HEK293 (cell line): ENCODE data around the gene MAML3.

Experiments used
- CTCF ChIA-PET: fragments of 350-600 bp; formaldehyde crosslinking; extraction: SDS; loops from one replicate; lab custom pipeline; 2021; ENCODE audit warnings: antibody characterized with exemption; lab: Yijun Ruan, JAX
- POLR2A ChIA-PET: fragments of 300-600 bp; formaldehyde crosslinking; extraction: SDS; loops from one replicate; lab custom pipeline; 2020; ENCODE audit warnings: antibody characterized with exemption, inconsistent platforms; lab: Yijun Ruan, JAX
- H3K27ac ChIP-seq: fragments of 200-500 bp; sonication (Bioruptor generic); 2 replicates; pipeline ENCODE4 v1.5.1; 2014; ENCODE audit warnings: low read depth, low read length, control low read depth, inconsistent platforms; ENCODE audit errors: extremely low read depth
- H3K36me3 ChIP-seq, 2 experiments: fragments of 200-500 bp in 1 of 2; sonication (Bioruptor generic) in 1 of 2; 1 replicate in 1 of 2; 2 replicates in 1 of 2; pipeline ENCODE4 v1.5.1; 2014 to 2017; ENCODE audit warnings: inconsistent platforms in 2 of 2, low read length in 2 of 2; ENCODE audit not compliant: control insufficient read depth in 2 of 2, insufficient read depth in 1 of 2
- H3K4me1 ChIP-seq: fragments of 200-500 bp; sonication (Bioruptor generic); 2 replicates; pipeline ENCODE4 v1.5.1; 2014; ENCODE audit warnings: mild to moderate bottlenecking, low read length, inconsistent platforms; ENCODE audit not compliant: control insufficient read depth, insufficient read depth
- H3K4me3 ChIP-seq: 2 replicates; pipeline ENCODE4 v1.5.1; 2011; ENCODE audit warnings: low read depth, mild to moderate bottlenecking, control low read depth, low read length, moderate library complexity
- H3K9me3 ChIP-seq: fragments of 200-500 bp; sonication (Bioruptor generic); 2 replicates; pipeline ENCODE4 v1.5.1; 2014; ENCODE audit warnings: low read depth, low read length, inconsistent platforms; ENCODE audit not compliant: control insufficient read depth, insufficient read depth
- HOXD13 ChIP-seq: sonication (generic); formaldehyde crosslinking; IDR thresholded peaks from 2 replicates; pipeline ENCODE4 v1.8.0; 2022; ENCODE audit warnings: missing genetic modification reagents, borderline replicate concordance
- KLF1 ChIP-seq: fragments of 450-650 bp; formaldehyde crosslinking; IDR thresholded peaks from 2 replicates; pipeline ENCODE4 v1.5.1; 2016; ENCODE audit warnings: missing biosample characterization, missing genetic modification characterization
- SP2 ChIP-seq: fragments of 450-650 bp; formaldehyde crosslinking; IDR thresholded peaks from 2 replicates; pipeline ENCODE4 v1.5.1; 2016; ENCODE audit warnings: missing biosample characterization, missing genetic modification characterization
- ZFP3 ChIP-seq: fragments of 450-650 bp; formaldehyde crosslinking; IDR thresholded peaks from 2 replicates; pipeline ENCODE4 v1.5.1; 2016; ENCODE audit warnings: low read depth, missing biosample characterization, missing genetic modification characterization
- ZNF175 ChIP-seq: fragments of 450-650 bp; formaldehyde crosslinking; IDR thresholded peaks from 2 replicates; pipeline ENCODE4 v1.5.1; 2016; ENCODE audit warnings: missing biosample characterization, missing genetic modification characterization
- ZNF202 ChIP-seq: fragments of 450-650 bp; formaldehyde crosslinking; IDR thresholded peaks from 2 replicates; pipeline ENCODE4 v1.5.1; 2016; ENCODE audit warnings: missing biosample characterization, missing genetic modification characterization, borderline replicate concordance
- ZNF214 ChIP-seq: fragments of 450-650 bp; formaldehyde crosslinking; IDR thresholded peaks from 2 replicates; pipeline ENCODE4 v1.5.1; 2017; ENCODE audit warnings: missing biosample characterization, mild to moderate bottlenecking, missing genetic modification characterization, borderline replicate concordance
- ZNF24 ChIP-seq: fragments of 450-650 bp; formaldehyde crosslinking; IDR thresholded peaks from 2 replicates; pipeline ENCODE4 v1.5.1; 2016; ENCODE audit warnings: missing biosample characterization, missing genetic modification characterization
- ZNF341 ChIP-seq: fragments of 450-650 bp; formaldehyde crosslinking; IDR thresholded peaks from 2 replicates; pipeline ENCODE4; 2016; ENCODE audit warnings: low read depth, missing biosample characterization, missing genetic modification characterization
- ZNF530 ChIP-seq: fragments of 450-650 bp; formaldehyde crosslinking; IDR thresholded peaks from 2 replicates; pipeline ENCODE4 v1.5.1; 2016; ENCODE audit warnings: low read depth, missing biosample characterization, missing genetic modification characterization
- ZNF768 ChIP-seq: fragments of 450-650 bp; formaldehyde crosslinking; IDR thresholded peaks from 2 replicates; pipeline ENCODE4 v1.5.1; 2018; ENCODE audit warnings: missing biosample characterization, mild to moderate bottlenecking, missing genetic modification characterization
- ZNF785 ChIP-seq: fragments of 450-650 bp; formaldehyde crosslinking; IDR thresholded peaks from 2 replicates; pipeline ENCODE4 v1.5.1; 2016; ENCODE audit warnings: missing biosample characterization, missing genetic modification characterization
- ZNF791 ChIP-seq: fragments of 450-650 bp; formaldehyde crosslinking; IDR thresholded peaks from 2 replicates; pipeline ENCODE4 v1.5.1; 2016; ENCODE audit warnings: missing biosample characterization, missing genetic modification characterization
- TF ChIP-seq, protein P1 (sequence below): fragments of 450-650 bp; IDR thresholded peaks from 2 replicates; pipeline ENCODE4 v1.5.1; 2018; ENCODE audit warnings: missing biosample characterization, missing genetic modification characterization
- TF ChIP-seq, protein P2 (sequence below): fragments of 450-650 bp; formaldehyde crosslinking; IDR thresholded peaks from 2 replicates; pipeline ENCODE4 v1.5.1; 2016; ENCODE audit warnings: missing biosample characterization, missing genetic modification characterization, low read depth
- TF ChIP-seq, protein P3 (sequence below): fragments of 450-650 bp; formaldehyde crosslinking; IDR thresholded peaks from 2 replicates; pipeline ENCODE4 v1.5.1; 2016; ENCODE audit warnings: missing biosample characterization, missing genetic modification characterization
- TF ChIP-seq, protein P4 (sequence below): fragments of 450-650 bp; formaldehyde crosslinking; IDR thresholded peaks from 2 replicates; pipeline ENCODE4 v1.5.1; 2016; ENCODE audit warnings: missing biosample characterization, missing genetic modification characterization

The MAML3 gene

DNA sequence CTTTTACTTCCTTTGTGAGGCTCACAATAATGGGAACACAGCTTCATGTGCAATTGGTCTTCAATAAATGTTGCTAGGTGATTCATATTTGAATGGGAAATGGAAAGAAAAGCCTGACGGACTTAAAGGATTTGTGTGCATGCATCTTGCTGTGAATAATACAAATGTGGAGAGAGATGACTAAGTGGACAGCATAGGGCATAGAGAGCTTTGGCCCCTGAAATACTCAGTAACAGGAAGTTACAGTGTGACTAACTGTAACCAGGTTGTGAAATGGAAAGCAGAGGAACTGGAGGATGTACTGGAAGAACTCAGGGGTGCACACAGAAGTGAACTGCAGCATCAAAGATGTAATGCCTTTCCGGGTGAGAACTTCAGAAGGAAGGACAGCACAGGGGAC lies 281.7 kb downstream of the MAML3 start:
- Histone ChIP-seq H3K4me1 (no peaks in the 10 kb centered on the region; the same call in 1 of the 2 replicates), H3K36me3 (no peaks in the 10 kb centered on the region), H3K9me3 (no peaks in the 10 kb centered on the region), H3K27ac (no peak overlapping the region), H3K4me3 (no peak overlapping the region)
- TF ChIP-seq SP2 (tag by site-specific recombination) (no peak), HOXD13 (no peak), ZNF785 (tag by site-specific recombination) (no peak), ZNF341 (tag by site-specific recombination) (no peak), KLF1 (no peak), ZNF202 (tag by site-specific recombination) (no peak), ZFP3 (tag by site-specific recombination) (no peak)
- TF ChIP-seq, protein P1, sequence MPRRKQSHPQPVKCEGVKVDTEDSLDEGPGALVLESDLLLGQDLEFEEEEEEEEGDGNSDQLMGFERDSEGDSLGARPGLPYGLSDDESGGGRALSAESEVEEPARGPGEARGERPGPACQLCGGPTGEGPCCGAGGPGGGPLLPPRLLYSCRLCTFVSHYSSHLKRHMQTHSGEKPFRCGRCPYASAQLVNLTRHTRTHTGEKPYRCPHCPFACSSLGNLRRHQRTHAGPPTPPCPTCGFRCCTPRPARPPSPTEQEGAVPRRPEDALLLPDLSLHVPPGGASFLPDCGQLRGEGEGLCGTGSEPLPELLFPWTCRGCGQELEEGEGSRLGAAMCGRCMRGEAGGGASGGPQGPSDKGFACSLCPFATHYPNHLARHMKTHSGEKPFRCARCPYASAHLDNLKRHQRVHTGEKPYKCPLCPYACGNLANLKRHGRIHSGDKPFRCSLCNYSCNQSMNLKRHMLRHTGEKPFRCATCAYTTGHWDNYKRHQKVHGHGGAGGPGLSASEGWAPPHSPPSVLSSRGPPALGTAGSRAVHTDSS (tag by site-specific recombination) = no peak
- TF ChIP-seq, protein P2, sequence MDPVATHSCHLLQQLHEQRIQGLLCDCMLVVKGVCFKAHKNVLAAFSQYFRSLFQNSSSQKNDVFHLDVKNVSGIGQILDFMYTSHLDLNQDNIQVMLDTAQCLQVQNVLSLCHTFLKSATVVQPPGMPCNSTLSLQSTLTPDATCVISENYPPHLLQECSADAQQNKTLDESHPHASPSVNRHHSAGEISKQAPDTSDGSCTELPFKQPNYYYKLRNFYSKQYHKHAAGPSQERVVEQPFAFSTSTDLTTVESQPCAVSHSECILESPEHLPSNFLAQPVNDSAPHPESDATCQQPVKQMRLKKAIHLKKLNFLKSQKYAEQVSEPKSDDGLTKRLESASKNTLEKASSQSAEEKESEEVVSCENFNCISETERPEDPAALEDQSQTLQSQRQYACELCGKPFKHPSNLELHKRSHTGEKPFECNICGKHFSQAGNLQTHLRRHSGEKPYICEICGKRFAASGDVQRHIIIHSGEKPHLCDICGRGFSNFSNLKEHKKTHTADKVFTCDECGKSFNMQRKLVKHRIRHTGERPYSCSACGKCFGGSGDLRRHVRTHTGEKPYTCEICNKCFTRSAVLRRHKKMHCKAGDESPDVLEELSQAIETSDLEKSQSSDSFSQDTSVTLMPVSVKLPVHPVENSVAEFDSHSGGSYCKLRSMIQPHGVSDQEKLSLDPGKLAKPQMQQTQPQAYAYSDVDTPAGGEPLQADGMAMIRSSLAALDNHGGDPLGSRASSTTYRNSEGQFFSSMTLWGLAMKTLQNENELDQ = no peak
- TF ChIP-seq, protein P3, sequence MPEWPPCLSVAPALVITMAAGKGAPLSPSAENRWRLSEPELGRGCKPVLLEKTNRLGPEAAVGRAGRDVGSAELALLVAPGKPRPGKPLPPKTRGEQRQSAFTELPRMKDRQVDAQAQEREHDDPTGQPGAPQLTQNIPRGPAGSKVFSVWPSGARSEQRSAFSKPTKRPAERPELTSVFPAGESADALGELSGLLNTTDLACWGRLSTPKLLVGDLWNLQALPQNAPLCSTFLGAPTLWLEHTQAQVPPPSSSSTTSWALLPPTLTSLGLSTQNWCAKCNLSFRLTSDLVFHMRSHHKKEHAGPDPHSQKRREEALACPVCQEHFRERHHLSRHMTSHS (tag by site-specific recombination) = no peak
- ChIA-PET CTCF (interaction anchor here (1.0 kb wide), 1 partner anchor 13 kb away, joined by 4 read pairs; no protein-coding TSS in a partner anchor), POLR2A (no interaction called here)

DNA sequence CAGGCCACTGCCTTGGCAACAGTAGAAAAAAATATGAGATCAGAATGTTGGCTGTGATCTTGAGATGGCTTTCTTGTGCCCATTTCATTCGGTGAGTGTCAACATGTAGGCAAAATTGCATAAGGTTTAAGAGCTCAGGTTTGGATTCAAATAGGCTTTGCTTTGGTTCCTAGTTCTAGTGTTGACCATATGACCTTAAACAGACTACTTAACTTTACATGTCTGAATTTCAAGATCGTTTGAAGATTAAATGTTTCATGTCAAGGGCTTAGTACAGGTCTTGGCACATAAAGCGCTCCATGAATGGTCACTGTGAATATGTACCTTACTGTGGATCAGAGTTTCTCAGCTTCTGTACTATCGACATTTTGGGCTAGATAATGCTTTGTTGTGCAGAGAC lies 284.2 kb downstream of the MAML3 start:
- Histone ChIP-seq H3K36me3 (no peaks in the 10 kb centered on the region), H3K4me3 (no peak overlapping the region), H3K27ac (no peak overlapping the region), H3K4me1 (no peaks in the 10 kb centered on the region), H3K9me3 (no peaks in the 10 kb centered on the region)
- ChIA-PET POLR2A (no interaction called here), CTCF (no interaction called here)
- no peak for TF ChIP-seq ZNF530
- TF ChIP-seq, protein P4, sequence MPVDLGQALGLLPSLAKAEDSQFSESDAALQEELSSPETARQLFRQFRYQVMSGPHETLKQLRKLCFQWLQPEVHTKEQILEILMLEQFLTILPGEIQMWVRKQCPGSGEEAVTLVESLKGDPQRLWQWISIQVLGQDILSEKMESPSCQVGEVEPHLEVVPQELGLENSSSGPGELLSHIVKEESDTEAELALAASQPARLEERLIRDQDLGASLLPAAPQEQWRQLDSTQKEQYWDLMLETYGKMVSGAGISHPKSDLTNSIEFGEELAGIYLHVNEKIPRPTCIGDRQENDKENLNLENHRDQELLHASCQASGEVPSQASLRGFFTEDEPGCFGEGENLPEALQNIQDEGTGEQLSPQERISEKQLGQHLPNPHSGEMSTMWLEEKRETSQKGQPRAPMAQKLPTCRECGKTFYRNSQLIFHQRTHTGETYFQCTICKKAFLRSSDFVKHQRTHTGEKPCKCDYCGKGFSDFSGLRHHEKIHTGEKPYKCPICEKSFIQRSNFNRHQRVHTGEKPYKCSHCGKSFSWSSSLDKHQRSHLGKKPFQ = no peak
- TF ChIP-seq ZNF24 (tag by site-specific recombination) = no peak
- no peak for TF ChIP-seq ZNF791 (tag by site-specific recombination)
- no peak for TF ChIP-seq ZNF768 (tag by site-specific recombination)
- no peak for TF ChIP-seq ZNF214 (tag by site-specific recombination)

DNA sequence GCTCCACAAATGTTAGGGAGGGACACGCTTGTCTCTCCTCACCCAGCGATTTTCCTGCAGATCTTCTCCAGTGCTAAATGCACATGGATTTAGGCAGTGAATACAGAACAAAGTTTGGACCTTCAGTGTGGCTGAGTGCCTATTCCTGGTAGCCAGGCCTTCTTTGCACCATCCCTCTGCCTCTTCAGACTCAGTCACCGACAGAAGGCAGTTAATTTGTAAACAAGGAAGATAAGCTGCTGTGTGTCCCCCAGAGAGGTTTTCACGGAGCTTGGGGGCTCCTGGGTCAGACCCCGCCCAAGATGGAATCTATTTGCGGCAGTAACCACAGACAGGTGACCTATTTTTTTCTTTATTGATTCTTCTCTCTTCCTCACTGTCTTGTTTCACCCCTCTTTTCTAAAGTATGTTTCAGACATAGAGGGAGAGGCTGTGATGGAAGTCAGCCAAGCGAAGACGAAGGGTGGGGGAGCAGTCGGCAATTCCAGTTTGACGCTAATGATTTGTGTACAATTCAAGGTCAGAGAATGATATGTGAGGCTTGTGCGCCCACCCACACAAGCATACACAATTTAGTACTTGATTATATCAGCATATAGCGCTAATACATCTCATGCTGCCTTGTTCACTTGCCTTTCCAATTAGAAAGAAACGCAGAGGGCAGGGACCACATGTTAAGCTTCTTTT lies 287.6 kb downstream of the MAML3 start:
- CTCF ChIA-PET = no interaction called here
- H3K4me1 ChIP-seq = no peaks in the 10 kb centered on the region
- no peak for TF ChIP-seq ZNF175 (tag by site-specific recombination)
- TF ChIP-seq, all 188 proteins: peak for 0
- no peaks in the 10 kb centered on the region for H3K36me3 ChIP-seq
- H3K9me3 ChIP-seq = no peaks in the 10 kb centered on the region
- POLR2A ChIA-PET = no interaction called here
- no peak overlapping the region for H3K4me3 ChIP-seq
- no peak overlapping the region for H3K27ac ChIP-seq
